HCT116 (cell line): ENCODE results near the gene TPP1.

Source experiments
- CTCF ChIP-seq, 3 experiments: fragments of 200-600 bp in 1 of 3; sonication (generic) in 1 of 3; IDR thresholded peaks in 2 of 3; conservative IDR thresholded peaks in 1 of 3; 2 replicates each; pipeline ENCODE4 v1.5.1; 2012 to 2017; ENCODE audit warnings: low read depth in 2 of 3, low read length in 2 of 3, antibody characterized with exemption in 1 of 3, borderline replicate concordance in 1 of 3, control low read depth in 1 of 3, mild to moderate bottlenecking in 1 of 3, mixed read lengths in 1 of 3, mixed run types in 1 of 3, moderate library complexity in 1 of 3; ENCODE audit not compliant: insufficient read depth in 1 of 3
- JUND ChIP-seq: IDR thresholded peaks from 2 replicates; pipeline ENCODE4 v1.6.1; 2012
- POLR2A ChIP-seq: IDR thresholded peaks from 2 replicates; pipeline ENCODE4 v1.7.0; 2011; ENCODE audit warnings: borderline replicate concordance; ENCODE audit not compliant: insufficient read depth, insufficient read length; ENCODE audit errors: extremely low read depth
- POLR2AphosphoS5 ChIP-seq: IDR thresholded peaks from 2 replicates; pipeline ENCODE4 v1.6.1; 2011; ENCODE audit warnings: mild to moderate bottlenecking, low read depth, low read length, moderate library complexity
- SP1 ChIP-seq: IDR thresholded peaks from 2 replicates; pipeline ENCODE4 v1.6.1; 2012; ENCODE audit warnings: low read depth

DNA sequence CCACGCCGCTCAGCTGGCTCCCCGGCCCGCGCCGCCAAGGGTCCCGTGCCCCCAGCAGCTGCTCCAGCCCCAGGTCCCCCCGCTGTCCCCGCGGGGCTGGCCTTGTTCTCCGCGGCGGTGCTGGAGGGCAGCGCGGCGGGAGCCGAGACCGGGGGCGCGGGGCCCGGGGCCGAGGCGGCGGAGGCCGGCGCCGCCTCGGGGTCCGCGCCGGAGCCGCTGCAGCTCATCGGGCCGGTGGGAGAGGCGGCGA is 7.3 kb downstream of the TPP1 start:
- TF ChIP-seq SP1 (no peak), POLR2A (no peak), CTCF (IDR thresholded peaks at IDR 0.05 in 2 of 3, conservative IDR thresholded peaks at IDR 0.05 in 1 of 3; ENCODE audit: borderline replicate concordance in 1 of 3, insufficient read depth in 1 of 3, low read depth in 2 of 3, low read length in 2 of 3) (no peak), POLR2AphosphoS5 (no peak), JUND (no peak)
